Astrocyte (in vitro differentiated cells and primary cell): ENCODE measurements around the gene C9orf152. TPM values are rescaled to one million over a fixed set of nuclear protein-coding genes. Genes with fewer than 3 reads are reported as not detected.
A peak's percentile ranks its signal among the peaks of the same experiment; 100 is the strongest.
"Not testable (repeated sequence)": the region's sequence is repeated elsewhere in the genome, so short reads cannot be mapped to it uniquely, and the experiment has no call there.

ENCODE experiments used
- DNase-seq: peaks from one replicate; pipeline ENCODE4 v3.0.0-alpha.2; 2010; ENCODE audit warnings: low read depth
- FAIRE-seq: peaks from 2 replicates; lab custom pipeline; 2011; peaks lifted over from hg19 to GRCh38; lab: Jason Lieb, UNC
- H2AFZ ChIP-seq: 2 replicates; pipeline ENCODE4 v1.6.0; 2012; ENCODE audit warnings: low read depth, low read length, inconsistent platforms
- H3K27ac ChIP-seq: 2 replicates; pipeline ENCODE4 v1.5.1; 2011; ENCODE audit warnings: low read depth, low read length, inconsistent platforms
- H3K27me3 ChIP-seq: 2 replicates; pipeline ENCODE4 v1.6.0; 2011; ENCODE audit warnings: low read length, inconsistent platforms; ENCODE audit not compliant: insufficient read depth
- H3K36me3 ChIP-seq: 2 replicates; pipeline ENCODE4 v1.5.1; 2011; ENCODE audit warnings: low read length, inconsistent platforms; ENCODE audit not compliant: insufficient read depth
- H3K4me1 ChIP-seq: 2 replicates; pipeline ENCODE4 v1.5.1; 2011; ENCODE audit warnings: low read length, inconsistent platforms; ENCODE audit not compliant: insufficient read depth
- H3K4me2 ChIP-seq: 2 replicates; pipeline ENCODE4 v1.6.0; 2012; ENCODE audit warnings: low read length, inconsistent platforms
- H3K4me3 ChIP-seq: 2 replicates; pipeline ENCODE4 v1.5.1; 2011; ENCODE audit warnings: low read depth, mild to moderate bottlenecking, low read length, inconsistent platforms; ENCODE audit not compliant: insufficient read depth
- H3K79me2 ChIP-seq: 2 replicates; pipeline ENCODE4 v1.6.0; 2012; ENCODE audit warnings: mild to moderate bottlenecking, low read length, inconsistent platforms; ENCODE audit not compliant: insufficient read depth
- H3K9ac ChIP-seq: 2 replicates; pipeline ENCODE4 v1.6.0; 2012; ENCODE audit warnings: mild to moderate bottlenecking, low read length, inconsistent platforms
- H3K9me3 ChIP-seq: 2 replicates; pipeline ENCODE4 v1.5.1; 2012; ENCODE audit warnings: low read depth, mild to moderate bottlenecking, low read length, inconsistent platforms; ENCODE audit not compliant: insufficient read depth
- H4K20me1 ChIP-seq: 2 replicates; pipeline ENCODE4 v1.6.0; 2012; ENCODE audit warnings: low read length, inconsistent platforms; ENCODE audit not compliant: insufficient read depth
- H3K27ac Mint-ChIP-seq: one replicate; pipeline ENCODE4 v1.8.0; 2021; ENCODE audit warnings: mild to moderate bottlenecking, mixed read lengths; ENCODE audit not compliant: unreplicated experiment
- H3K27me3 Mint-ChIP-seq: one replicate; pipeline ENCODE4 v1.8.0; 2021; ENCODE audit warnings: low read depth, mixed read lengths; ENCODE audit not compliant: unreplicated experiment
- H3K36me3 Mint-ChIP-seq: one replicate; pipeline ENCODE4 v1.8.0; 2021; ENCODE audit warnings: low read depth, mixed read lengths; ENCODE audit not compliant: unreplicated experiment
- H3K4me1 Mint-ChIP-seq: one replicate; pipeline ENCODE4 v1.8.0; 2021; ENCODE audit warnings: low read depth, mixed read lengths; ENCODE audit not compliant: unreplicated experiment
- H3K4me3 Mint-ChIP-seq: one replicate; pipeline ENCODE4 v1.8.0; 2021; ENCODE audit warnings: mild to moderate bottlenecking, moderate library complexity, mixed read lengths; ENCODE audit not compliant: unreplicated experiment
- H3K9me3 Mint-ChIP-seq: one replicate; pipeline ENCODE4 v1.8.0; 2021; ENCODE audit warnings: mild to moderate bottlenecking, mixed read lengths; ENCODE audit not compliant: unreplicated experiment
- CTCF ChIP-seq: IDR thresholded peaks from 2 replicates; pipeline ENCODE4 v1.5.1; 2011; ENCODE audit warnings: low read depth, mild to moderate bottlenecking, inconsistent platforms, low read length, moderate library complexity; ENCODE audit not compliant: insufficient read depth
- EZH2 ChIP-seq: IDR thresholded peaks from 2 replicates; pipeline ENCODE4 v1.6.1; 2012; ENCODE audit warnings: mild to moderate bottlenecking, low read length, inconsistent platforms; ENCODE audit not compliant: insufficient read depth
- total RNA-seq: library from RNA; stranded (reverse); gene quantifications from 2 replicates; pipeline ENCODE4 v1.2.1, GENCODE V29; 2021

Gene C9orf152
- total RNA-seq, 1 donor from 2014 or later: 0.07 TPM

- Mint-ChIP-seq H3K4me3 (peak overlapping the region; percentile 93), H3K4me1 (peaks cover 17% of the 10 kb centered on the region), H3K9me3 (no peaks in the 10 kb centered on the region), H3K27ac (peak overlapping the region; percentile 4), H3K36me3 (peaks cover 9% of the 10 kb centered on the region), H3K27me3 (no peaks in the 10 kb centered on the region)
- peak overlapping the region; percentile 75 for H3K4me3 ChIP-seq
- H3K9ac ChIP-seq: peak overlapping the region; percentile 88
- DNase-seq (no peak), FAIRE-seq (no peak)
- peak overlapping the region; percentile 96 for H3K4me2 ChIP-seq
- H2AFZ ChIP-seq: peak overlapping the region; percentile 82
- H3K4me1 ChIP-seq: peaks cover 28% of the 10 kb centered on the region
- H3K36me3 ChIP-seq: peaks cover 7% of the 10 kb centered on the region
- peaks cover 53% of the 10 kb centered on the region for H4K20me1 ChIP-seq
- peak overlapping the region; percentile 86 for H3K27ac ChIP-seq
- no peak for TF ChIP-seq EZH2
- TF ChIP-seq CTCF: no peak
- no peaks in the 10 kb centered on the region for H3K9me3 ChIP-seq
- no peaks in the 10 kb centered on the region for H3K27me3 ChIP-seq
- H3K79me2 ChIP-seq: peaks cover 62% of the 10 kb centered on the region
Observed at GRCh38 chr9:110255034-110255462, 47.1 kb upstream of the C9orf152 start.

- H3K9me3 ChIP-seq: no peaks in the 10 kb centered on the region
- Mint-ChIP-seq H3K4me1 (peaks cover 17% of the 10 kb centered on the region), H3K4me3 (peak overlapping the region; percentile 93), H3K36me3 (peaks cover 9% of the 10 kb centered on the region), H3K27me3 (no peaks in the 10 kb centered on the region), H3K27ac (peak overlapping the region; percentile 4), H3K9me3 (no peaks in the 10 kb centered on the region)
- FAIRE-seq: no peak
- H2AFZ ChIP-seq: no peak overlapping the region
- TF ChIP-seq EZH2 (no peak), CTCF (no peak)
- no peak for DNase-seq
- H3K4me3 ChIP-seq: peak overlapping the region; percentile 75
- no peak overlapping the region for H3K27ac ChIP-seq
- H3K36me3 ChIP-seq: peaks cover 12% of the 10 kb centered on the region
- no peaks in the 10 kb centered on the region for H3K27me3 ChIP-seq
- H3K79me2 ChIP-seq: peaks cover 68% of the 10 kb centered on the region
- H3K4me2 ChIP-seq: peak overlapping the region; percentile 96
- peak overlapping the region; percentile 88 for H3K9ac ChIP-seq
- H3K4me1 ChIP-seq: peaks cover 28% of the 10 kb centered on the region
- H4K20me1 ChIP-seq: peaks cover 58% of the 10 kb centered on the region
Observed at GRCh38 chr9:110254500-110254899, 46.5 kb upstream of the C9orf152 start.

GRCh38 chr9:110252509-110253139 lies 44.7 kb upstream of the C9orf152 start:
- Histone ChIP-seq H3K4me2 (peak overlapping the region; percentile 25), H3K27ac (no peak overlapping the region), H3K4me3 (no peak overlapping the region), H2AFZ (no peak overlapping the region), H3K4me1 (peaks cover 22% of the 10 kb centered on the region), H3K36me3 (peaks cover 24% of the 10 kb centered on the region), H3K27me3 (no peaks in the 10 kb centered on the region), H4K20me1 (peaks cover 73% of the 10 kb centered on the region), H3K9me3 (no peaks in the 10 kb centered on the region), H3K9ac (no peak overlapping the region), H3K79me2 (peaks cover 83% of the 10 kb centered on the region)
- peaks cover 10% of the 10 kb centered on the region for H3K4me1 Mint-ChIP-seq
- TF ChIP-seq EZH2 (no peak), CTCF (no peak)
- FAIRE-seq: no peak
- H3K27ac Mint-ChIP-seq: peak overlapping the region; percentile 11
- peaks cover 12% of the 10 kb centered on the region for H3K36me3 Mint-ChIP-seq
- no peak for DNase-seq
- no peaks in the 10 kb centered on the region for H3K27me3 Mint-ChIP-seq
- no peak overlapping the region for H3K4me3 Mint-ChIP-seq
- no peaks in the 10 kb centered on the region for H3K9me3 Mint-ChIP-seq

- H3K79me2 ChIP-seq: peaks cover 91% of the 10 kb centered on the region
- not testable (repeated sequence) for H3K4me3 Mint-ChIP-seq, H3K27ac Mint-ChIP-seq
Observed at GRCh38 chr9:110251770-110252169, 43.8 kb upstream of the C9orf152 start.

More at GRCh38 chr9:110251770-110252169, 43.8 kb upstream of the C9orf152 start:
- not testable (repeated sequence) for H3K27me3 Mint-ChIP-seq, H3K4me2 ChIP-seq, H3K27me3 ChIP-seq, H3K9me3 ChIP-seq, H3K4me1 Mint-ChIP-seq, H3K4me3 ChIP-seq, H2AFZ ChIP-seq, H3K27ac ChIP-seq, DNase-seq, H3K9me3 Mint-ChIP-seq, FAIRE-seq, H3K9ac ChIP-seq
- peaks cover 30% of the 10 kb centered on the region for H3K36me3 ChIP-seq
- peaks cover 81% of the 10 kb centered on the region for H4K20me1 ChIP-seq
- peaks cover 15% of the 10 kb centered on the region for H3K4me1 ChIP-seq
- peaks cover 18% of the 10 kb centered on the region for H3K36me3 Mint-ChIP-seq
